GM12878 (cell line): ENCODE results near the gene LGALS9C.
"Not testable (repeated sequence)": the region's sequence is repeated elsewhere in the genome, so short reads cannot be mapped to it uniquely, and the experiment has no call there.

Experiments used
- HDAC6 ChIP-seq: fragments of 200-600 bp; sonication (generic); IDR thresholded peaks from one replicate; pipeline ENCODE4 v1.8.0; 2017; ENCODE audit warnings: antibody characterized with exemption; ENCODE audit not compliant: unreplicated experiment
- IKZF1 ChIP-seq: fragments of 450-650 bp; conservative IDR thresholded peaks from 2 replicates; pipeline ENCODE4 v1.6.1; 2017; ENCODE audit warnings: antibody characterized with exemption, mild to moderate bottlenecking
- PML ChIP-seq: IDR thresholded peaks from 2 replicates; pipeline ENCODE4 v1.6.1; 2012; ENCODE audit warnings: low read length, inconsistent platforms
- POLR2A ChIP-seq: IDR thresholded peaks from 2 replicates; pipeline ENCODE4 v1.6.1; 2011; ENCODE audit warnings: low read depth, mild to moderate bottlenecking, low read length
- RAD21 ChIP-seq: IDR thresholded peaks from 2 replicates; pipeline ENCODE4 v1.6.1; 2011; ENCODE audit warnings: mild to moderate bottlenecking, low read depth, low read length, moderate library complexity; ENCODE audit not compliant: insufficient read depth
- ZNF384 ChIP-seq: IDR thresholded peaks from 2 replicates; pipeline ENCODE4 v1.6.1; 2012; ENCODE audit warnings: low read depth, mild to moderate bottlenecking, low read length, improper control_type of control experiment, borderline replicate concordance
- TF ChIP-seq, protein P1 (sequence below), 3 experiments: IDR thresholded peaks in 2 of 3; conservative IDR thresholded peaks in 1 of 3; 2 replicates each; pipeline ENCODE4 v1.5.1; 2011; ENCODE audit warnings: low read depth in 3 of 3, low read length in 3 of 3, mild to moderate bottlenecking in 3 of 3, control low read depth in 2 of 3, moderate library complexity in 2 of 3, inconsistent platforms in 1 of 3, mixed read lengths in 1 of 3; ENCODE audit not compliant: control insufficient read depth in 2 of 3, insufficient read depth in 1 of 3; ENCODE audit errors: extremely low read depth in 1 of 3

DNA sequence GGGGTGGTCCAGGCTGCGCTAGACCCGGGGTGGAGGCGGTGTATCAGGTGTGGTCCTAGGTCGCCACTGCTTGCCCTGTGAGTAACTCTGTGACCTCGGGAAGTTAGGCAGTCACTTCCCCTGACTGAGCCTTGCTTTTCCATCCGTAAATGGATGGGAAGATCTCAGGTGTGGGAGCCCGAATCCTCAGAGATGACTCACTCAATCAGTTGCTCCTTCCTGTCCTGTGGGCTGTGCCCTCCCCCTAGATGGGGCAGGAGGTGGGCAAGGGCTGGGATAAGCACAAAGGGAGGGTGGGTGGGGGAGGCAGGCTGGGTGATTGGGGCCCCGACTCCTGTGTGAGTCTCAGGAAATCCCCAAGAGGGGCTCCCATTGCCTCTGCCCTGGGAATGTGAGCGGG is 44.4 kb upstream of the LGALS9C start:
- not testable (repeated sequence) for TF ChIP-seq ZNF384, HDAC6, PML, RAD21, POLR2A, IKZF1
- TF ChIP-seq, protein P1, sequence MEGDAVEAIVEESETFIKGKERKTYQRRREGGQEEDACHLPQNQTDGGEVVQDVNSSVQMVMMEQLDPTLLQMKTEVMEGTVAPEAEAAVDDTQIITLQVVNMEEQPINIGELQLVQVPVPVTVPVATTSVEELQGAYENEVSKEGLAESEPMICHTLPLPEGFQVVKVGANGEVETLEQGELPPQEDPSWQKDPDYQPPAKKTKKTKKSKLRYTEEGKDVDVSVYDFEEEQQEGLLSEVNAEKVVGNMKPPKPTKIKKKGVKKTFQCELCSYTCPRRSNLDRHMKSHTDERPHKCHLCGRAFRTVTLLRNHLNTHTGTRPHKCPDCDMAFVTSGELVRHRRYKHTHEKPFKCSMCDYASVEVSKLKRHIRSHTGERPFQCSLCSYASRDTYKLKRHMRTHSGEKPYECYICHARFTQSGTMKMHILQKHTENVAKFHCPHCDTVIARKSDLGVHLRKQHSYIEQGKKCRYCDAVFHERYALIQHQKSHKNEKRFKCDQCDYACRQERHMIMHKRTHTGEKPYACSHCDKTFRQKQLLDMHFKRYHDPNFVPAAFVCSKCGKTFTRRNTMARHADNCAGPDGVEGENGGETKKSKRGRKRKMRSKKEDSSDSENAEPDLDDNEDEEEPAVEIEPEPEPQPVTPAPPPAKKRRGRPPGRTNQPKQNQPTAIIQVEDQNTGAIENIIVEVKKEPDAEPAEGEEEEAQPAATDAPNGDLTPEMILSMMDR (IDR thresholded peaks at IDR 0.05 in 2 of 3, conservative IDR thresholded peaks at IDR 0.05 in 1 of 3; ENCODE audit: control insufficient read depth in 2 of 3, extremely low read depth in 1 of 3, insufficient read depth in 1 of 3, low read depth in 3 of 3, low read length in 3 of 3) = not testable (repeated sequence)
